Natural killer cell (primary cell): ENCODE results near the gene LCN9. TPM values are rescaled to one million over a fixed set of nuclear protein-coding genes. Genes with fewer than 3 reads are reported as not detected.

ENCODE experiments used
- ATAC-seq, 3 donors: fragments of 150-1000 bp in 2 of 3; fragments of 200-7000 bp in 1 of 3; cut with Tn5 transposase; 1 replicate in 1 of 3; 2 replicates in 2 of 3; pipeline ENCODE4 v1.10.0; 2021; ENCODE audit warnings: mild to moderate bottlenecking in 2 of 3, moderate library complexity in 2 of 3
- DNase-seq, 2 donors: peaks; one replicate each; pipeline versions ENCODE4 v3.0.0 to v3.0.0-alpha.2; 2013 to 2021; ENCODE audit warnings: mixed read lengths in 1 of 2
- H3K27ac ChIP-seq: one replicate; pipeline ENCODE4 v1.5.1; 2013; ENCODE audit warnings: mild to moderate bottlenecking, low read length
- H3K27me3 ChIP-seq: one replicate; pipeline ENCODE4 v1.6.1; 2013; ENCODE audit warnings: low read length; ENCODE audit not compliant: control insufficient read depth, insufficient read depth
- H3K36me3 ChIP-seq: one replicate; pipeline ENCODE4 v1.6.1; 2013; ENCODE audit warnings: low read length; ENCODE audit not compliant: control insufficient read depth, insufficient read depth
- H3K4me1 ChIP-seq: one replicate; pipeline ENCODE4 v1.6.1; 2013; ENCODE audit warnings: low read length; ENCODE audit not compliant: control insufficient read depth, insufficient read depth
- H3K4me3 ChIP-seq: one replicate; pipeline ENCODE4 v1.5.1; 2013; ENCODE audit warnings: low read length
- H3K9me3 ChIP-seq: one replicate; pipeline ENCODE4 v1.6.1; 2013; ENCODE audit warnings: low read length; ENCODE audit not compliant: control insufficient read depth, insufficient read depth
- H3K27ac Mint-ChIP-seq, 2 donors: one replicate each; pipeline ENCODE4 v1.8.0; 2022; ENCODE audit warnings: mild to moderate bottlenecking in 2 of 2, mixed read lengths in 2 of 2, moderate library complexity in 1 of 2
- H3K27me3 Mint-ChIP-seq, 2 donors: one replicate each; pipeline ENCODE4 v1.8.0; 2022; ENCODE audit warnings: low read depth in 2 of 2, mixed read lengths in 2 of 2
- H3K36me3 Mint-ChIP-seq: one replicate; pipeline ENCODE4 v1.8.0; 2022; ENCODE audit warnings: mixed read lengths
- H3K4me1 Mint-ChIP-seq, 2 donors: one replicate each; pipeline ENCODE4 v1.8.0; 2022; ENCODE audit warnings: mixed read lengths in 2 of 2
- H3K4me3 Mint-ChIP-seq: one replicate; pipeline ENCODE4 v1.8.0; 2022; ENCODE audit warnings: mild to moderate bottlenecking, moderate library complexity, mixed read lengths
- H3K9me3 Mint-ChIP-seq, 2 donors: one replicate each; pipeline ENCODE4 v1.8.0; 2022; ENCODE audit warnings: mixed read lengths in 2 of 2
- CTCF ChIP-seq: fragments of 200-600 bp; IDR thresholded peaks from one replicate; pipeline ENCODE4 v1.8.0; 2022; ENCODE audit warnings: antibody characterized with exemption
- WGBS: methylation state at CpG from one replicate; pipeline ENCODE4 v1.1.7; 2013; ENCODE audit warnings: missing lambda C conversion rate; ENCODE audit not compliant: insufficient coverage; 5-methylcytosine and 5-hydroxymethylcytosine counted together
- intact Hi-C: fragments of 100-400 bp; cut with micrococcal nuclease; formaldehyde crosslinking; loops from one replicate; pipeline ENCODE4 v1.14.2; 2022
- total RNA-seq, 4 donors: library from RNA; stranded (reverse); fragments of 120-200 nt in 1 of 4; gene quantifications; one replicate each; pipeline versions ENCODE4 v1.2.3 to v1.2.4, GENCODE V29; 2013 to 2022

Gene LCN9
- total RNA-seq, 3 donors from 2014 or later (not counting 1 experiment from before 2014, with no cell fraction given), result not detected

GRCh38 chr9:135617991-135618411 is 45.1 kb upstream of the LCN9 start:
- Histone ChIP-seq H3K36me3 (no peaks in the 10 kb centered on the region), H3K27ac (no peak overlapping the region), H3K9me3 (no peaks in the 10 kb centered on the region), H3K4me3 (no peak overlapping the region), H3K27me3 (no peaks in the 10 kb centered on the region), H3K4me1 (no peaks in the 10 kb centered on the region)
- Mint-ChIP-seq H3K27me3 (peaks cover 0 to 10% of the 10 kb centered on the region in 2 donors), H3K4me3 (no peak overlapping the region), H3K36me3 (no peaks in the 10 kb centered on the region), H3K27ac (no peak overlapping the region), H3K4me1 (no peaks in the 10 kb centered on the region), H3K9me3 (no peaks in the 10 kb centered on the region)
- WGBS, result 85% methylated on average over 13 of the region's 13 CpGs
- ATAC-seq (no peak), DNase-seq (no peak)
- TF ChIP-seq CTCF, result no peak
- intact Hi-C loops, result no loop called here

DNA sequence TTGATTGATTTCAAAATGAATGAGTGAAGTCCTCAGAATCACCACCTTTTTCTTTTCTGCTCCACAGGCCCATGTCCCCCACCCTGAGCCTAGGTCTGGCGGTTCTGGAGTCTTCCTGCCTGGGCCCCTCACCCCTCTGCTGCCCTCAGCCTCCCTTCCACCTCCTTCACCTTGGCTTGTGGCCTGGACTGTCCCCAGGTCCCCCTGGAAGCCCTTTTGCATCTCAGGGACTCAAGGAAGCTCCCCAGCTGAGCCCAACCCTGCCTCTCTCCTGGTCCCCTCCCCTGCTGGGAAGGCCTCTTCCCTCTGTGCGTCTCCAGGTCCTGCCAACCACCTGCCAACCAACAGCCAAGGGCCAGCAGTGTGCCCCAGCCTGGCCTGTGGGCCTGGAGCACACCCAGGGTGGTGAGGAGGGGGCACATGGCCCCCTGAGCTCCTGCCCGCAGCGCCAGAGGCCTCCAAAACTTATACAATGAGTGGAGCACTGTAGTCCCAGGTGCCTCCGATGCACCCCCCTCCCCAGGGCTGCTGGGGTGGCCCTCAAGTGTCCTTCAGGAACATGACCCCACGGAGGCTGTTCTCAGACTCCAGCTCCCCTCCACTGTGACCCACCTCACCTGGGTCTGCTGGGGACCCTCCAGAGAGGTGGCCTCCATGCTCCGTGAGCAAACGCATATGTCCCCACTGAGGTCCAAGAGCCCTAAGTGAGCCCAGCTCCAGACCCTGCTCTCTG is 44.1 kb upstream of the LCN9 start:
- Histone ChIP-seq H3K9me3 (no peaks in the 10 kb centered on the region), H3K27me3 (no peaks in the 10 kb centered on the region), H3K36me3 (no peaks in the 10 kb centered on the region), H3K4me3 (no peak overlapping the region), H3K27ac (no peak overlapping the region), H3K4me1 (no peaks in the 10 kb centered on the region)
- no peaks in the 10 kb centered on the region for H3K36me3 Mint-ChIP-seq
- WGBS, result 83% methylated on average over 8 of the region's 8 CpGs
- intact Hi-C loops, result no loop called here
- H3K9me3 Mint-ChIP-seq, result no peaks in the 10 kb centered on the region
- H3K27ac Mint-ChIP-seq, result no peak overlapping the region
- no peaks in the 10 kb centered on the region for H3K4me1 Mint-ChIP-seq
- TF ChIP-seq CTCF, result no peak
- ATAC-seq (peak in 1 of 3 donors; percentile 4), DNase-seq (no peak)
- H3K4me3 Mint-ChIP-seq, result no peak overlapping the region
- peaks cover 0 to 10% of the 10 kb centered on the region in 2 donors for H3K27me3 Mint-ChIP-seq

- Mint-ChIP-seq H3K9me3 (no peaks in the 10 kb centered on the region), H3K27ac (no peak overlapping the region), H3K4me3 (no peak overlapping the region), H3K36me3 (no peaks in the 10 kb centered on the region), H3K27me3 (peaks cover 0 to 10% of the 10 kb centered on the region in 2 donors), H3K4me1 (no peaks in the 10 kb centered on the region)
- no peak overlapping the region for H3K4me3 ChIP-seq
- ATAC-seq (no peak), DNase-seq (no peak)
- H3K27ac ChIP-seq, result no peak overlapping the region
- TF ChIP-seq CTCF, result no peak
- no peaks in the 10 kb centered on the region for H3K9me3 ChIP-seq
- H3K4me1 ChIP-seq, result no peaks in the 10 kb centered on the region
- WGBS, result 78% methylated on average over 10 of the region's 10 CpGs
- no peaks in the 10 kb centered on the region for H3K27me3 ChIP-seq
- H3K36me3 ChIP-seq, result no peaks in the 10 kb centered on the region
- intact Hi-C loops, result no loop called here
Measured at GRCh38 chr9:135619599-135619886, 43.6 kb upstream of the LCN9 start.

DNA sequence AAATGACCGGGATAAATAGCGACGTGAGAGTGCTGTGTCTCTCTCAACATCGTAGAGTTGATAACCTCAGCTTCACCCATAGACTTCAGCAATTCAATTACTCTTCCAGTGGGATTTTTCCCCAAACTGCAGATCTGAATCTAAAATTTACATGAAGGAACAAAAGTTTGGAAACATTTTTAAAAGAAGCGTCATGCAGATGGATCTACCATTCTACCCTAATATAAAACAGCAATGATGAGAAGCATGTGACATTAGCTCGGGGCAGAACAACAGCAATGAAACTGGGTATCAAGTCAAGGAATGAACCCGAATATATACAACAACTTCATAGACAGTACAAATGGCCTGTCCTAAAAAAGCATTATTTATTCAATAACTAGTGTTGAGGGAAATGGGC is 42.6 kb upstream of the LCN9 start:
- Histone ChIP-seq H3K36me3 (no peaks in the 10 kb centered on the region), H3K4me1 (no peaks in the 10 kb centered on the region), H3K4me3 (no peak overlapping the region), H3K9me3 (no peaks in the 10 kb centered on the region), H3K27me3 (no peaks in the 10 kb centered on the region), H3K27ac (no peak overlapping the region)
- no peak for DNase-seq
- no peaks in the 10 kb centered on the region for H3K36me3 Mint-ChIP-seq
- no peaks in the 10 kb centered on the region for H3K9me3 Mint-ChIP-seq
- H3K27ac Mint-ChIP-seq, result no peak overlapping the region
- intact Hi-C loops, result no loop called here
- 86% methylated on average over 6 of the region's 7 CpGs for WGBS
- H3K27me3 Mint-ChIP-seq, result peaks cover 0 to 10% of the 10 kb centered on the region in 2 donors
- no peak for TF ChIP-seq CTCF
- no peaks in the 10 kb centered on the region for H3K4me1 Mint-ChIP-seq
- no peak overlapping the region for H3K4me3 Mint-ChIP-seq
- no peak for ATAC-seq
